Measurements from ENCODE around the gene ZNF232. TPM values are rescaled to one million over a fixed set of nuclear protein-coding genes. Genes with fewer than 3 reads are reported as not detected.
"Not testable (repeated sequence)": the region's sequence is repeated elsewhere in the genome, so short reads cannot be mapped to it uniquely, and the experiment has no call there.

The ZNF232 gene
- total and polyA plus RNA-seq, 9 donors, result 7.8 to 15.3 (median 11.1) TPM

DNA sequence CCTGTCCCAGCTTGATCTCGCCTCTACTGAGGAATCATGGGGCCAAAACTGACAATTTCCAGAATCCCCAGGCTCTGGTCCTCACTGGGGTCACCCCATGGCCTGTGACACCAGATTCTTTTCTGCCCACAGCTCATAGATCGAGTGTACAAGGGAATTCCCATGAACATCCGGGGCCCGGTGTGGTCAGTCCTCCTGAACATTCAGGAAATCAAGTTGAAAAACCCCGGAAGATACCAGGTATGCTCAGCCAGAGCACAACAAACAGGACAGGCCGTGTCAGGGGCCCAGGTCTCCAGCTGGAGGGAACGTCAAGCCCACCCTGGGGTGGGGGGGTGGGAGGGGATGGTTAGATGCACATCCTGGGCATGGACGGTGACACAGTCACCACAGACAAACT is 21.6 kb upstream of the ZNF232 start:
- TF ChIP-seq, protein P1, sequence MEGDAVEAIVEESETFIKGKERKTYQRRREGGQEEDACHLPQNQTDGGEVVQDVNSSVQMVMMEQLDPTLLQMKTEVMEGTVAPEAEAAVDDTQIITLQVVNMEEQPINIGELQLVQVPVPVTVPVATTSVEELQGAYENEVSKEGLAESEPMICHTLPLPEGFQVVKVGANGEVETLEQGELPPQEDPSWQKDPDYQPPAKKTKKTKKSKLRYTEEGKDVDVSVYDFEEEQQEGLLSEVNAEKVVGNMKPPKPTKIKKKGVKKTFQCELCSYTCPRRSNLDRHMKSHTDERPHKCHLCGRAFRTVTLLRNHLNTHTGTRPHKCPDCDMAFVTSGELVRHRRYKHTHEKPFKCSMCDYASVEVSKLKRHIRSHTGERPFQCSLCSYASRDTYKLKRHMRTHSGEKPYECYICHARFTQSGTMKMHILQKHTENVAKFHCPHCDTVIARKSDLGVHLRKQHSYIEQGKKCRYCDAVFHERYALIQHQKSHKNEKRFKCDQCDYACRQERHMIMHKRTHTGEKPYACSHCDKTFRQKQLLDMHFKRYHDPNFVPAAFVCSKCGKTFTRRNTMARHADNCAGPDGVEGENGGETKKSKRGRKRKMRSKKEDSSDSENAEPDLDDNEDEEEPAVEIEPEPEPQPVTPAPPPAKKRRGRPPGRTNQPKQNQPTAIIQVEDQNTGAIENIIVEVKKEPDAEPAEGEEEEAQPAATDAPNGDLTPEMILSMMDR (IDR thresholded peaks at IDR 0.05), result no peak
- TF ChIP-seq POLR2A (IDR thresholded peaks at IDR 0.05) (no peak), EP300 (IDR thresholded peaks at IDR 0.05) (no peak)
- intact Hi-C loops (cut with DNase I), result no loop called here
- H3K4me1 ChIP-seq (ENCODE audit: insufficient read depth), result no peaks in the 10 kb centered on the region
- H3K4me3 ChIP-seq, result no peak overlapping the region
- no peak overlapping the region for H3K27ac ChIP-seq
- no peaks in the 10 kb centered on the region for H3K9me3 ChIP-seq
- H3K36me3 ChIP-seq, result no peaks in the 10 kb centered on the region
- 73 to 81% (median 75%) methylated on average over 8 of the region's 8 CpGs for WGBS, 3 donors
- H3K27me3 ChIP-seq, result no peaks in the 10 kb centered on the region
- DNase-seq, result no peak

DNA sequence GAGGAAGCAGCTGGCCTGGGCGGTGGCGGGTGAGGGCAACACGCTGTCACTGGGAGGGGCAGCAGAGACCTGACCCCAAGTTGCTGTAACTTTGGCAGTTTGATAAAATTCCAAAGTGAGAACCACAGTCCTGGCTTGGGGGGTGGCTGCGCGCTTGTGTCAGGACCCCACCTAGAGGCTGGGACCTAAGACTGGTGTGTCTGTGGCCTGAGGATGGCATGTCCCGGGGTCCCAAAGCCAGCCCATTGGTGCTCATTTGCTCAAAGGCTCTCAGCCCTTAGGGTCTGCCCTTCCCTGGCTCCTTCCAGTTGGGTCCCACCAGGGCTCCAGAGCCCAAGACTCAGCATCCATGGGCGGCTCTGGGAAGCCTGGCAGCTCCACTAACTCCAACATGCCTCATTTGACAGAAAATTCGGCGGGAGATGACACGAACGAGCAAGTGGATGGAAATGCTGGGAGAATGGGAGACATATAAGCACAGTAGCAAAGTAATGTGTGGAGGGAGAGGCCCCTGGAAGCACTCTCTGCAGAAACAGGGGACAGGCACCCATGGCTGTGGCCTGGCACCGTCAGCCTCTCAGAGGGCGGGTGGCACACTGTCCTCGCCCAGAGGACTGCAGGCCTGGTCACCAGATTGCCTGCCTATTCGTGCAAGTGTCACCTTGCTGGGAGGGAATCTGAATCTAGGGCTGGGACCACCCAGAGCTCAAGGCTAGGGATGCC is 21.0 kb upstream of the ZNF232 start:
- intact Hi-C loops (cut with DNase I); H3K36me3 ChIP-seq; H3K4me3 ChIP-seq; H3K27me3 ChIP-seq; H3K9me3 ChIP-seq; H3K4me1 ChIP-seq (ENCODE audit: insufficient read depth); H3K27ac ChIP-seq; DNase-seq: not testable (repeated sequence)
- 89 to 91% (median 90%) methylated on average over 15 of the region's 15 CpGs for WGBS, 3 donors

DNA sequence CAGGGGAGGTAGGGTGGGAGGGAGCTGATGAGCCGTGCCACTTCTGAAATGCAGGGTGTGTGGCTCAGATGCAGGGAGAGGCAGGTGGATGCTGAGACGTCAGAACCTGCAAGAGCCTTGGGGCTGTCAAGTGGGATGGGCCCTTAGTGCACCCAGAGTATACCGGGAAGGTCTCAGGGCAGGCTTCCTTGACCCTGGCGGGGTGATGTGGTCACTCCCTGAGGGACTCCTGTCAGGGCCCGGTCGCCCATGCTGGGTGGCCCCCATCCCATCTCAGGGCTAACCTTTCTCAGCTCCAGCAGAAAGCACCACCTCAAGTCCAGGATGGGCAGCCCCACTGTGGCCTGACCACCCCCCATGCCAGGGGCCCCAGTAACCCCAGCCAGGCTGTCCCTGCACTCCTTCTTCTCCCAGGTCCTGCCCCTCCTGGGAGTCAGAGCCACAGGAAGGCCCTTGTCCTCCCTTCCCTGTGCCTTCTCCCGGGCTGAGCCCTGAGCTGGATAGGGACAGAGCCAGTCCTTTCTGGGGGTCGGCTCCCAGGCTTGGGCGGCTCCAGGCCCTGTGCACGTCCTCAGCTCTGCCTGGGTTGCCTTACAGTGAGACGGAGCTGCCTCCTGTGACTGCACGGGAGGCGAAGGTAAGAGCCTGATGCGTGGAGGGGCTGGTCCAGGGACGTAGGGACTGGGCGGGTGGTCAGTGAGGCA is 20.3 kb upstream of the ZNF232 start:
- H3K4me3 ChIP-seq; H3K36me3 ChIP-seq; H3K9me3 ChIP-seq; H3K4me1 ChIP-seq (ENCODE audit: insufficient read depth); H3K27ac ChIP-seq; intact Hi-C loops (cut with DNase I); H3K27me3 ChIP-seq: not testable (repeated sequence)
- DNase-seq, result peak in 2 of 5 donors; percentile 10 to 11
- 78 to 82% (median 80%) methylated on average over 16 of the region's 16 CpGs for WGBS, 3 donors

DNA sequence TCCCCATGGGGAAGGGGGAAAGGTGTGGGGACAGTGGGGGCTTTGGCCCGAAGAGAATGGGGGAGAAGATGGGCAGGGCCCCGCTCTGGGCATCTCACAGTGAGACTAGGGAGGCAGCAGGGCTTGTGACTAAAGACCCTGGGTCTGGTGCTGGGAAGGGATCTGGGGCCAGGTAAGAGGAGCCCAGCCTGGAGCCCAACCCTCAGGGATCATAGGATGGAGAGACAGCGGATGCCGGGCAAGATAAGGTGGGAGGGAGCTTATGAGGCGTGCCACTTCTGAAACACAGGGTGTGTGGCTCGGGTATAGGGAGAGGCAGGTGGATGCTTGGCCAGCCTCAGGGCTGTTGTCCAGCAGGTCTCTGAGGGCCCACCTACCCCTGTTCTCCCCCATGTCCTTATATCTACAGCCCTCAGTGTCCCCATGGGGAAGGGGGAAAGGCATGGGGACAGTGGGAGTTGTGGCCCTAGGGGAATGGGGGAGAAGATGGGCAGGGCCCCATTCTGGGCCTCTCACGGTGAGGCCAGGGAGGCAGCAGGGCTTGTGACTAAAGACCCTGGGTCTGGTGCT is 19.6 kb upstream of the ZNF232 start:
- WGBS, 3 donors, result 86 to 94% (median 92%) methylated on average over 7 of the region's 7 CpGs
- no peak for DNase-seq

DNA sequence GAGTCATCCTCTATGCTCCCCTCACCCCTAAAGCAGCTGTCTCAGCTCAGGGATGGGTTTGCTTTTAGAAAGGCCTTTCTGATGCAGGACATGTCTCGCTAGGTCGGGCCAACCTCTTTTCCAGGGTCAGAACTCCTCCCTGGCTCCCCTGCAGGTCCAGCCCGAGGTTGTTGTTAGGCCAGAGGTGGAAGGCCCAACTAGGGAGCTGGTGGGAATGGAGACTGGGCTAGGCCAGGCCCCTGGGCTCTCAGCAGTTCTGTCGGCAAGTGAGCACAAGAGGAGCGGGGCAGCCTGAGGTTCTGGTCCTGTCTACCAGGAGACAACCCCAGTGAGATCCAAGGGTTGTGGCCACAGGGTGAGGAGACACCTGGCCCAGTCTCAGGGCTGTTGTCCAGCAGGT is 19.0 kb upstream of the ZNF232 start:
- H3K9me3 ChIP-seq; H3K4me1 ChIP-seq (ENCODE audit: insufficient read depth); intact Hi-C loops (cut with DNase I); H3K4me3 ChIP-seq; DNase-seq; H3K27ac ChIP-seq; H3K27me3 ChIP-seq; H3K36me3 ChIP-seq: not testable (repeated sequence)
- WGBS, 3 donors, result 75 to 79% (median 79%) methylated on average over 5 of the region's 5 CpGs

More for the DNA sequence above, 19.6 kb upstream of the ZNF232 start:
- H3K9me3 ChIP-seq, result no peaks in the 10 kb centered on the region
- no peaks in the 10 kb centered on the region for H3K4me1 ChIP-seq (ENCODE audit: insufficient read depth)
- no peaks in the 10 kb centered on the region for H3K27me3 ChIP-seq
- no peak overlapping the region for H3K4me3 ChIP-seq
- no peak overlapping the region for H3K27ac ChIP-seq
- no peaks in the 10 kb centered on the region for H3K36me3 ChIP-seq
- TF ChIP-seq EP300 (IDR thresholded peaks at IDR 0.05), result no peak
- no peak for TF ChIP-seq POLR2A (IDR thresholded peaks at IDR 0.05)
- TF ChIP-seq, protein P1 (IDR thresholded peaks at IDR 0.05), result no peak
- intact Hi-C loops (cut with DNase I), result no loop called here

DNA sequence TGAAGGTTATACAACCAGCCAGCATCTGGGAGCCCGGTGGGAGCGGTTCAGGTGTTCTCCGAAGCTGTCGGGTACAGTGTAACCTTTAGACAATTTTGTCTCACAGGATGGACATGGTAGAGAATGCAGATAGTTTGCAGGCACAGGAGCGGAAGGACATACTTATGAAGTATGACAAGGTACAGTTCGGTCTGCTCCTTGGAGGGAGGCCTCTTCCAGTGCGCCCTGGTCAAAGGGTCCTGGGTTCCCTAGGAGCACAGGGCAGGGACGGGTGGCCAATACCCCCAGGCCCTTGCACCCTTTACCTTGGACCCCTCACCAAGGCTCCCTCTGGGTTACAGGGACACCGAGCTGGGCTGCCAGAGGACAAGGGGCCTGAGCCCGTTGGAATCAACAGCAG is 18.6 kb upstream of the ZNF232 start:
- H3K4me1 ChIP-seq (ENCODE audit: insufficient read depth); intact Hi-C loops (cut with DNase I); DNase-seq; H3K27ac ChIP-seq; H3K4me3 ChIP-seq; H3K27me3 ChIP-seq; H3K36me3 ChIP-seq; H3K9me3 ChIP-seq: not testable (repeated sequence)
- 87 to 90% (median 89%) methylated on average over 10 of the region's 10 CpGs for WGBS, 3 donors

DNA sequence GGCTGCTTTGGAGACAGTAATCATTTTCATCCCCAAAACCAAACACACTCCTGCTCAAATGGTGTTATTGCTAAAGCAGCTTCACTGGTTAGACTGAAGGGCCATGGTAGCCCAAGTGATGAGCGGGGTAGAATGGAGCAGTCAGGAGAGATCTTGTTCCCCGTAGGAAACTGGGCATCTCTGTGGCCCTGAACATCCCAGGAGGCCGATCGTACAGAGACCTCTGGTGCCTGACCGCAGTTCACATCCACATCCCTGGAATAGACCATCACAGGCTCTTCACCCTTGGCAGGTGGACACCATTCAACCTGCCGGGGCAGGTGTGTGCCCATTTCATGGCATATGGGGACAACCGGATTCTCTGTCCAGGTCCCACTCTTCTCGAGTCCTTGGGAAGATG is 18.1 kb upstream of the ZNF232 start:
- H3K9me3 ChIP-seq; H3K4me1 ChIP-seq (ENCODE audit: insufficient read depth); intact Hi-C loops (cut with DNase I); H3K4me3 ChIP-seq; DNase-seq; H3K27me3 ChIP-seq; H3K27ac ChIP-seq; H3K36me3 ChIP-seq: not testable (repeated sequence)
- 89 to 92% (median 89%) methylated on average over 8 of the region's 8 CpGs for WGBS, 3 donors

Data from ovary (tissue), 9 donors.